ENCODE measurements around the gene LARP1B. TPM values are rescaled to one million over a fixed set of nuclear protein-coding genes. Genes with fewer than 3 reads are reported as not detected.
A peak's percentile ranks its signal among the peaks of the same experiment; 100 is the strongest.

Gene LARP1B
- total RNA-seq, 1 experiment from 2014 or later: 14.8 TPM

DNA sequence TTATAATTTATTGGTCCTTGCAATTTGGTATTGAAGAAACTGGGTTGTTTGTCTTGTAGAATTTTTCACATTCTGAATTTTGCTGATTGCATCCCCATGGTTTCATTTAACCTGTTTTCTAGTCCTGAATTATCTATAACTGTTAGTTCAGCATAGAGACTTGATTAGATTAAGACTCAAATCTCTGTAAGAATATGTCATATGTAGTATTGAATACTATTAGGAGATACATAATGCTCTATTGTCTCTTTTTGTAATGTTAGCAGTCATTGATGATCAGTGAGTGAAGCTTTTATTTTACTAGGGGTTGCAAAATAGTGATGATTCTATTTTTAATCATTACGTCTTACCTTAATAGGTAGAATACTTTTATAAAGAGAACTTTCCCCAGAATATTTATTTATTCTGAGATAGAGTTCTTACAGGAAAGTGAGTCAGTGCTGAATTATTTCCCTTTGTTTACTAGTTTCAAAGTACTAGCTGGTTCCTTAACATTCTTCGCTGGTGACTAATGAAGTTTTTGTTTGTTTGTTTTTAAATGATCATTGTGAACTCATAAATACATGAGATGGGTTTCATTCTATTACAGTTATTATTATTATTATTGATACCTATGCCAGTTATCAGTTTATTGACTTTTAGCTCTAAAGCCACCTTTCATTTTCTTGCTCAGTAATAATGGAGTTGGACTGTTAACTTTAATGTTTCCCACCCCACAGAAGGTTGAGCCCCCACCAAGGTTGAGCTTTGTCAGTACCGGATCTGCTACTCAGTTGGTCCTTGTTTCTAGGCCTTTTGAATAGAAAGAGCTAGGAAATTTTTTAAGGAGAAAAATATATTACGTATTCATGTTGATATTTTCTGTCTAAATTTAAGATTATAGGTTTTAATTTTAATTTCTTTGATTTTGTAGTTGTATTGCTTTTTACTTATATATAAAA is 102.3 kb downstream of the LARP1B start:
- intact Hi-C loops (cut with micrococcal nuclease): loop anchor here (5.0 kb wide), 1 partner anchor 101 kb away; the partner anchor contains the start of gene LARP1B
- ATAC-seq: peak; percentile 56
- H3F3A ChIP-seq (ENCODE audit: low read length, unreplicated experiment): peaks cover 6% of the 10 kb centered on the region
- H3K4me2 ChIP-seq (ENCODE audit: low read length): peak overlapping the region; percentile 80
- peak overlapping the region; percentile 75 for H3K27ac ChIP-seq (ENCODE audit: low read length)
- H3K79me2 ChIP-seq (ENCODE audit: low read length): no peaks in the 10 kb centered on the region
- peak; percentile 92 for DNase-seq
- H3K4me3 ChIP-seq (ENCODE audit: low read length): peak overlapping the region; percentile 15; the same call in 1 of the 2 replicates
- ChIA-PET POLR2A (ENCODE audit: unreplicated experiment) (no interaction called here), CTCF (no interaction called here)
- peak overlapping the region; percentile 27; the same call in 1 of the 2 replicates for H3K9ac ChIP-seq (ENCODE audit: low read length)
- H3K4me1 ChIP-seq (ENCODE audit: insufficient read depth, low read length): peaks cover 35% of the 10 kb centered on the region
- H3K36me3 ChIP-seq (ENCODE audit: low read depth, low read length): no peaks in the 10 kb centered on the region
- no peaks in the 10 kb centered on the region for H3K27me3 ChIP-seq (ENCODE audit: low read length)
- H3K9me3 ChIP-seq (ENCODE audit: low read length): no peaks in the 10 kb centered on the region
- TF ChIP-seq EZH2phosphoT487 (IDR thresholded peaks at IDR 0.05; ENCODE audit: borderline replicate concordance, low read length) (no peak), EZH2 (IDR thresholded peaks at IDR 0.05; ENCODE audit: low read length, unreplicated experiment) (no peak)
- TF ChIP-seq, protein P1, sequence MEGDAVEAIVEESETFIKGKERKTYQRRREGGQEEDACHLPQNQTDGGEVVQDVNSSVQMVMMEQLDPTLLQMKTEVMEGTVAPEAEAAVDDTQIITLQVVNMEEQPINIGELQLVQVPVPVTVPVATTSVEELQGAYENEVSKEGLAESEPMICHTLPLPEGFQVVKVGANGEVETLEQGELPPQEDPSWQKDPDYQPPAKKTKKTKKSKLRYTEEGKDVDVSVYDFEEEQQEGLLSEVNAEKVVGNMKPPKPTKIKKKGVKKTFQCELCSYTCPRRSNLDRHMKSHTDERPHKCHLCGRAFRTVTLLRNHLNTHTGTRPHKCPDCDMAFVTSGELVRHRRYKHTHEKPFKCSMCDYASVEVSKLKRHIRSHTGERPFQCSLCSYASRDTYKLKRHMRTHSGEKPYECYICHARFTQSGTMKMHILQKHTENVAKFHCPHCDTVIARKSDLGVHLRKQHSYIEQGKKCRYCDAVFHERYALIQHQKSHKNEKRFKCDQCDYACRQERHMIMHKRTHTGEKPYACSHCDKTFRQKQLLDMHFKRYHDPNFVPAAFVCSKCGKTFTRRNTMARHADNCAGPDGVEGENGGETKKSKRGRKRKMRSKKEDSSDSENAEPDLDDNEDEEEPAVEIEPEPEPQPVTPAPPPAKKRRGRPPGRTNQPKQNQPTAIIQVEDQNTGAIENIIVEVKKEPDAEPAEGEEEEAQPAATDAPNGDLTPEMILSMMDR (conservative IDR thresholded peaks at IDR 0.05; ENCODE audit: low read depth, low read length): no peak
- no peaks in the 10 kb centered on the region for H3K9me2 ChIP-seq (replicated peaks; ENCODE audit: low read length)
- no peak overlapping the region for H2AFZ ChIP-seq (ENCODE audit: low read length)
- BruUV-seq (replicated peaks): no TSS peak
- no peaks in the 10 kb centered on the region for H4K20me1 ChIP-seq (ENCODE audit: low read length)

DNA sequence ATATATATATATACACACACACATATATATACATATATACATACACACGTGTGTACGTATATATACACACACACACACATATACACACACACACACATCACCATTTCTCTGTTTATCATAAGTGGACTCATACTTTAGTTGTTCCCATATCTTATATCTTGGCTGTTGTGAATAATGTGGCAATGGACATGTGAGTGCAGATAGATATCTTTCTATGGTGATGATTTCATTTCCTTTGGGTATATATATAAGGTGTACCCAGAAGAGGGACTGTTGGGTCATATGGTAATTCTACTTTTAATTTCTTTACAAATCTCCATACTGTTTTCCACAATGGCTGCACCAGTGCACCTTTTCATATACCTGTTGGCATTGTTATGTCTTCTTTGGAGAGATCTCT is 105.9 kb downstream of the LARP1B start:
- no peak overlapping the region for H3K4me2 ChIP-seq (ENCODE audit: low read length)
- CTCF ChIA-PET: no interaction called here
- no peak overlapping the region for H2AFZ ChIP-seq (ENCODE audit: low read length)
- H3K79me2 ChIP-seq (ENCODE audit: low read length): no peaks in the 10 kb centered on the region
- H3K4me3 ChIP-seq (ENCODE audit: low read length): no peak overlapping the region
- ATAC-seq: no peak
- H3K27me3 ChIP-seq (ENCODE audit: low read length): no peaks in the 10 kb centered on the region
- H3K36me3 ChIP-seq (ENCODE audit: low read depth, low read length): no peaks in the 10 kb centered on the region
- no peaks in the 10 kb centered on the region for H4K20me1 ChIP-seq (ENCODE audit: low read length)
- no peak for DNase-seq
- no peak for TF ChIP-seq EZH2 (IDR thresholded peaks at IDR 0.05; ENCODE audit: low read length, unreplicated experiment)
- no peak for TF ChIP-seq EZH2phosphoT487 (IDR thresholded peaks at IDR 0.05; ENCODE audit: borderline replicate concordance, low read length)
- TF ChIP-seq, protein P1 (conservative IDR thresholded peaks at IDR 0.05; ENCODE audit: low read depth, low read length): no peak
- no TSS peak for BruUV-seq (replicated peaks)
- H3K9me3 ChIP-seq (ENCODE audit: low read length): no peaks in the 10 kb centered on the region
- no peaks in the 10 kb centered on the region for H3K9me2 ChIP-seq (replicated peaks; ENCODE audit: low read length)
- intact Hi-C loops (cut with micrococcal nuclease): no loop called here
- no peak overlapping the region for H3K27ac ChIP-seq (ENCODE audit: low read length)
- H3F3A ChIP-seq (ENCODE audit: low read length, unreplicated experiment): peaks cover 6% of the 10 kb centered on the region
- H3K4me1 ChIP-seq (ENCODE audit: insufficient read depth, low read length): peaks cover 18% of the 10 kb centered on the region
- POLR2A ChIA-PET (ENCODE audit: unreplicated experiment): no interaction called here
- H3K9ac ChIP-seq (ENCODE audit: low read length): no peak overlapping the region

DNA sequence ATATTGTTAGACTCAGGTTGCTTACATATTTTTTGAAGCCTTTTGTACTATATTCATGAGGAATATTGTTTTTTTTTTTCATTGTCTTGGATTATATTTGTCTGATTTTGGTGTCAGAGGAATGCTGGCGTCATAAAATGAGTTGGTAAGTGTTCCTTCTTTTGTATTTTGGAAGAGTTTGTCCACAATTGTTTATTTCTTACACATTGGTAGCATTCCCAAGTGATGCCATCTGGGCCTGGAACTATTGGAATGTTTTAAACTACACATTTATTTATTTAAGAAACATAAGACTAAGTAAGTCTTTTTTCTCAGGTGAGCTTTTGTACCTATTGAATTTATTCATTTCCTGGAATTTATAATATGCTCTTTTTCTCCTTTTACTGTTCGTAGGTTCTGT is 107.6 kb downstream of the LARP1B start:
- DNase-seq (no peak), ATAC-seq (no peak)
- no peaks in the 10 kb centered on the region for H3K79me2 ChIP-seq (ENCODE audit: low read length)
- ChIA-PET CTCF (no interaction called here), POLR2A (ENCODE audit: unreplicated experiment) (no interaction called here)
- H3K27me3 ChIP-seq (ENCODE audit: low read length): no peaks in the 10 kb centered on the region
- no peaks in the 10 kb centered on the region for H3K9me3 ChIP-seq (ENCODE audit: low read length)
- H2AFZ ChIP-seq (ENCODE audit: low read length): no peak overlapping the region
- peaks cover 2% of the 10 kb centered on the region for H3K4me1 ChIP-seq (ENCODE audit: insufficient read depth, low read length)
- TF ChIP-seq EZH2phosphoT487 (IDR thresholded peaks at IDR 0.05; ENCODE audit: borderline replicate concordance, low read length) (no peak), EZH2 (IDR thresholded peaks at IDR 0.05; ENCODE audit: low read length, unreplicated experiment) (no peak)
- TF ChIP-seq, protein P1 (conservative IDR thresholded peaks at IDR 0.05; ENCODE audit: low read depth, low read length): no peak
- no peak overlapping the region for H3K4me2 ChIP-seq (ENCODE audit: low read length)
- intact Hi-C loops (cut with micrococcal nuclease): no loop called here
- no peak overlapping the region for H3K27ac ChIP-seq (ENCODE audit: low read length)
- H3K9me2 ChIP-seq (replicated peaks; ENCODE audit: low read length): no peaks in the 10 kb centered on the region
- H3K4me3 ChIP-seq (ENCODE audit: low read length): no peak overlapping the region
- no peaks in the 10 kb centered on the region for H4K20me1 ChIP-seq (ENCODE audit: low read length)
- H3F3A ChIP-seq (ENCODE audit: low read length, unreplicated experiment): no peaks in the 10 kb centered on the region
- H3K9ac ChIP-seq (ENCODE audit: low read length): no peak overlapping the region
- no peaks in the 10 kb centered on the region for H3K36me3 ChIP-seq (ENCODE audit: low read depth, low read length)
- no TSS peak for BruUV-seq (replicated peaks)
